ENCODE measurements around the gene TRIM51. TPM values are rescaled to one million over a fixed set of nuclear protein-coding genes. Genes with fewer than 3 reads are reported as not detected.

Gene TRIM51
- total and polyA plus RNA-seq, 2 donors (not counting 1 experiment from before 2014, with no cell fraction given): not detected

- ChIA-PET CTCF (no interaction called here), POLR2A (no interaction called here)
- Mint-ChIP-seq H3K9me3 (ENCODE audit: insufficient read depth) (peaks cover 5% of the 10 kb centered on the region), H3K4me3 (no peak overlapping the region), H3K27ac (no peak overlapping the region), H3K4me1 (no peaks in the 10 kb centered on the region), H3K27me3 (no peaks in the 10 kb centered on the region)
- no peak overlapping the region for H3K27ac ChIP-seq (ENCODE audit: low read length in 2 of 2)
- 75% methylated on average over 6 of the region's 8 CpGs for WGBS (ENCODE audit: insufficient coverage)
- ATAC-seq (ENCODE audit: low read depth) (no peak), DNase-seq (no peak)
- H3K9ac ChIP-seq (ENCODE audit: low read length): no peak overlapping the region
- H3K79me2 ChIP-seq (ENCODE audit: control insufficient read depth, insufficient read depth, low read length): no peaks in the 10 kb centered on the region
- no peaks in the 10 kb centered on the region for H4K20me1 ChIP-seq (ENCODE audit: control insufficient read depth, insufficient read depth, low read length, poor library complexity, severe bottlenecking)
- no peaks in the 10 kb centered on the region for H3K36me3 ChIP-seq (replicated peaks in 1 of 2; ENCODE audit: control extremely low read depth in 1 of 2, control insufficient read depth in 1 of 2, extremely low read depth in 1 of 2, insufficient read depth in 2 of 2, low read length in 1 of 2)
- H3K4me1 ChIP-seq (ENCODE audit: control insufficient read depth in 2 of 2, insufficient read depth in 2 of 2, low read length in 2 of 2): no peaks in the 10 kb centered on the region
- intact Hi-C loops (cut with micrococcal nuclease): no loop called here
- H3K27me3 ChIP-seq (replicated peaks in 1 of 4; ENCODE audit: control extremely low read depth in 1 of 4, control insufficient read depth in 3 of 4, insufficient read depth in 4 of 4, low read length in 3 of 4): no peaks in the 10 kb centered on the region
- H3K4me2 ChIP-seq (replicated peaks; ENCODE audit: low read depth, low read length, poor library complexity, severe bottlenecking): no peak overlapping the region
- TF ChIP-seq EZH2 (IDR thresholded peaks at IDR 0.05; ENCODE audit: borderline replicate concordance, insufficient read depth, low read depth, low read length, poor library complexity, severe bottlenecking): no peak
- TF ChIP-seq CTCF (IDR thresholded peaks at IDR 0.05): no peak
- no peak overlapping the region for H3K4me3 ChIP-seq (ENCODE audit: control extremely low read depth in 1 of 5, extremely low read depth in 1 of 5, insufficient read depth in 1 of 5, low read depth in 2 of 5, low read length in 4 of 5)
- H2AFZ ChIP-seq (ENCODE audit: insufficient read depth, low read depth, low read length, poor library complexity, severe bottlenecking): no peak overlapping the region
- peaks cover 0 to 3% (median 3%) of the 10 kb centered on the region in 3 donors for H3K9me3 ChIP-seq (ENCODE audit: control extremely low read depth in 1 of 3, control insufficient read depth in 2 of 3, insufficient read depth in 1 of 3, low read length in 2 of 3)
Measured at GRCh38 chr11:55895216-55895615, 12.1 kb downstream of the TRIM51 start.

GRCh38 chr11:55902308-55902707 is 19.2 kb downstream of the TRIM51 start:
- H3K27ac Mint-ChIP-seq: no peak overlapping the region
- no peaks in the 10 kb centered on the region for H3K9me3 ChIP-seq (ENCODE audit: control extremely low read depth in 1 of 3, control insufficient read depth in 2 of 3, insufficient read depth in 1 of 3, low read length in 2 of 3)
- no peaks in the 10 kb centered on the region for H3K4me1 Mint-ChIP-seq
- H3K4me3 Mint-ChIP-seq: no peak overlapping the region
- no peaks in the 10 kb centered on the region for H3K36me3 ChIP-seq (replicated peaks in 1 of 2; ENCODE audit: control extremely low read depth in 1 of 2, control insufficient read depth in 1 of 2, extremely low read depth in 1 of 2, insufficient read depth in 2 of 2, low read length in 1 of 2)
- H3K9ac ChIP-seq (ENCODE audit: low read length): no peak overlapping the region
- WGBS (ENCODE audit: insufficient coverage): 60% methylated on average over 1 of the region's 2 CpGs
- no peak overlapping the region for H2AFZ ChIP-seq (ENCODE audit: insufficient read depth, low read depth, low read length, poor library complexity, severe bottlenecking)
- ChIA-PET CTCF (no interaction called here), POLR2A (no interaction called here)
- H3K4me1 ChIP-seq (ENCODE audit: control insufficient read depth in 2 of 2, insufficient read depth in 2 of 2, low read length in 2 of 2): no peaks in the 10 kb centered on the region
- H3K27me3 ChIP-seq (replicated peaks in 1 of 4; ENCODE audit: control extremely low read depth in 1 of 4, control insufficient read depth in 3 of 4, insufficient read depth in 4 of 4, low read length in 3 of 4): no peaks in the 10 kb centered on the region
- H4K20me1 ChIP-seq (ENCODE audit: control insufficient read depth, insufficient read depth, low read length, poor library complexity, severe bottlenecking): no peaks in the 10 kb centered on the region
- no peak overlapping the region for H3K27ac ChIP-seq (ENCODE audit: low read length in 2 of 2)
- no peak for DNase-seq
- no peaks in the 10 kb centered on the region for H3K27me3 Mint-ChIP-seq
- no peak for ATAC-seq (ENCODE audit: low read depth)
- H3K9me3 Mint-ChIP-seq (ENCODE audit: insufficient read depth): peaks cover 2% of the 10 kb centered on the region
- H3K4me2 ChIP-seq (replicated peaks; ENCODE audit: low read depth, low read length, poor library complexity, severe bottlenecking): no peak overlapping the region
- intact Hi-C loops (cut with micrococcal nuclease): no loop called here
- TF ChIP-seq EZH2 (IDR thresholded peaks at IDR 0.05; ENCODE audit: borderline replicate concordance, insufficient read depth, low read depth, low read length, poor library complexity, severe bottlenecking) (no peak), CTCF (IDR thresholded peaks at IDR 0.05) (no peak)
- H3K4me3 ChIP-seq (ENCODE audit: control extremely low read depth in 1 of 5, extremely low read depth in 1 of 5, insufficient read depth in 1 of 5, low read depth in 2 of 5, low read length in 4 of 5): no peak overlapping the region
- H3K79me2 ChIP-seq (ENCODE audit: control insufficient read depth, insufficient read depth, low read length): no peaks in the 10 kb centered on the region
